Activated naive CD8-positive, alpha-beta T cell treated with anti-CD3 and anti-CD28 coated beads for 36 hours (primary cell): ENCODE measurements around the gene PCDHB13. TPM values are rescaled to one million over a fixed set of nuclear protein-coding genes. Genes with fewer than 3 reads are reported as not detected.
"Not testable (repeated sequence)": the region's sequence is repeated elsewhere in the genome, so short reads cannot be mapped to it uniquely, and the experiment has no call there.

Source experiments
- DNase-seq: peaks from one replicate; pipeline ENCODE4 v3.0.0; 2021
- H3K27ac Mint-ChIP-seq: one replicate; pipeline ENCODE4 v1.8.0; 2022; ENCODE audit warnings: mild to moderate bottlenecking, moderate library complexity, mixed read lengths
- H3K27me3 Mint-ChIP-seq: one replicate; pipeline ENCODE4 v1.8.0; 2022; ENCODE audit warnings: mild to moderate bottlenecking, mixed read lengths
- H3K36me3 Mint-ChIP-seq: one replicate; pipeline ENCODE4 v1.8.0; 2021; ENCODE audit warnings: mild to moderate bottlenecking, mixed read lengths
- H3K4me1 Mint-ChIP-seq: one replicate; pipeline ENCODE4 v1.8.0; 2021; ENCODE audit warnings: mixed read lengths
- H3K4me3 Mint-ChIP-seq: one replicate; pipeline ENCODE4 v1.8.0; 2022; ENCODE audit warnings: mild to moderate bottlenecking, moderate library complexity, mixed read lengths
- H3K9me3 Mint-ChIP-seq: one replicate; pipeline ENCODE4 v1.8.0; 2022; ENCODE audit warnings: mixed read lengths
- total RNA-seq, 2 experiments: library from RNA; stranded (reverse); gene quantifications; one replicate each; pipeline ENCODE4 v1.2.3, GENCODE V29; 2021

PCDHB13 gene
- total RNA-seq, 2 experiments from 2014 or later = not detected

DNA sequence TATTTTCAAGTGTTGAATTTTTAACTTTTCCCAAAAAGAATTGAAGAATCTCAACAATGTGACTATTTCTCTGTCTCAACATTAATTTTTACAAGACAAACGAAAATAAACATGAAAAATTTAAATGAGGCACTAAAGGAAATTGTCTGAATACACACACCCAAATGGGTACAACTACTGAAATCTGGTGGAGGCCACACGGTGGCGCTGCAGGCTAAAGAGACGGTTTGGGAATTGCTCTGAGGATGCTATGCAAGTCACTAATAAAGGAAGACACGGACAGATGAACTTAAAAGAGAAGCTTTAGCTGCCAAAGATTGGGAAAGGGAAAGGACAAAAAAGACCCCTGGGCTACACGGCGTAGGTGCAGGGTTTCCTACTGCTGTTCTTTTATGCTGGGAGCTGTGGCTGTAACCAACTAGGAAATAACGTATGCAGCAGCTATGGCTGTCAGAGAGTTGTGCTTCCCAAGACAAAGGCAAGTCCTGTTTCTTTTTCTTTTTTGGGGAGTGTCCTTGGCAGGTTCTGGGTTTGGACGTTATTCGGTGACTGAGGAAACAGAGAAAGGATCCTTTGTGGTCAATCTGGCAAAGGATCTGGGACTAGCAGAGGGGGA is 21.5 kb upstream of the PCDHB13 start, which contains the start of gene PCDHB10:
PCDHB10 (plus strand) TSS at position 244 of the 616 bp plus-strand sequence; CDS start at position 444, 200 bp downstream.
- no peak within 1 kb of the TSS for H3K27ac Mint-ChIP-seq
- no peaks in the 10 kb centered on the region for H3K4me1 Mint-ChIP-seq
- no peak within 1 kb of the TSS for H3K4me3 Mint-ChIP-seq
- H3K36me3 Mint-ChIP-seq = peaks cover 20% of the 10 kb centered on the region
- peaks cover 70% of the 10 kb centered on the region for H3K27me3 Mint-ChIP-seq
- no peak for DNase-seq
- H3K9me3 Mint-ChIP-seq = peaks cover 37% of the 10 kb centered on the region

GRCh38 chr5:141194332-141194731 is 19.4 kb upstream of the PCDHB13 start:
- not testable (repeated sequence) for DNase-seq, H3K4me3 Mint-ChIP-seq, H3K4me1 Mint-ChIP-seq, H3K27ac Mint-ChIP-seq
- peaks cover 41% of the 10 kb centered on the region for H3K9me3 Mint-ChIP-seq
- peaks cover 14% of the 10 kb centered on the region for H3K36me3 Mint-ChIP-seq
- peaks cover 69% of the 10 kb centered on the region for H3K27me3 Mint-ChIP-seq

DNA sequence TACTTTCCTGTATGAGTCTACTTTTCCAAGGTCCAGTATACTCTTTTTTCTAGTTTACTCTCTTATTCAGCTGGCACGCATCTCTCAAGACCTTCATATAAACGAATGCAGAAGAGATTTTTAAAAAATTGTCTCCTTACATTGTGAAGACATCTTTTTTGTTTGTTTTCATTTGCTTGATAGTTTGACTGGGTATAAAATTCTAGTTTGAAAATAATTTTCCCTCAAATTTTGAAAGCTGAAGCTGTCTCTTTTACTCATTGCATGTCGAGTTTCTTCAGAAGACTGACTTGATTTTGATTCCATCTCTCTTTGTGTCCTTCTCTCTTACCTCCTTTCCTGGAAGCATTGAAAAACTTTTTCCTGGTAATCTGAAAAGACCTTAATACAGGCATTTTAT is 17.4 kb upstream of the PCDHB13 start:
- no peak overlapping the region for H3K4me3 Mint-ChIP-seq
- DNase-seq = no peak
- H3K27ac Mint-ChIP-seq = no peak overlapping the region
- no peaks in the 10 kb centered on the region for H3K4me1 Mint-ChIP-seq
- peaks cover 49% of the 10 kb centered on the region for H3K9me3 Mint-ChIP-seq
- peaks cover 20% of the 10 kb centered on the region for H3K36me3 Mint-ChIP-seq
- peaks cover 67% of the 10 kb centered on the region for H3K27me3 Mint-ChIP-seq

DNA sequence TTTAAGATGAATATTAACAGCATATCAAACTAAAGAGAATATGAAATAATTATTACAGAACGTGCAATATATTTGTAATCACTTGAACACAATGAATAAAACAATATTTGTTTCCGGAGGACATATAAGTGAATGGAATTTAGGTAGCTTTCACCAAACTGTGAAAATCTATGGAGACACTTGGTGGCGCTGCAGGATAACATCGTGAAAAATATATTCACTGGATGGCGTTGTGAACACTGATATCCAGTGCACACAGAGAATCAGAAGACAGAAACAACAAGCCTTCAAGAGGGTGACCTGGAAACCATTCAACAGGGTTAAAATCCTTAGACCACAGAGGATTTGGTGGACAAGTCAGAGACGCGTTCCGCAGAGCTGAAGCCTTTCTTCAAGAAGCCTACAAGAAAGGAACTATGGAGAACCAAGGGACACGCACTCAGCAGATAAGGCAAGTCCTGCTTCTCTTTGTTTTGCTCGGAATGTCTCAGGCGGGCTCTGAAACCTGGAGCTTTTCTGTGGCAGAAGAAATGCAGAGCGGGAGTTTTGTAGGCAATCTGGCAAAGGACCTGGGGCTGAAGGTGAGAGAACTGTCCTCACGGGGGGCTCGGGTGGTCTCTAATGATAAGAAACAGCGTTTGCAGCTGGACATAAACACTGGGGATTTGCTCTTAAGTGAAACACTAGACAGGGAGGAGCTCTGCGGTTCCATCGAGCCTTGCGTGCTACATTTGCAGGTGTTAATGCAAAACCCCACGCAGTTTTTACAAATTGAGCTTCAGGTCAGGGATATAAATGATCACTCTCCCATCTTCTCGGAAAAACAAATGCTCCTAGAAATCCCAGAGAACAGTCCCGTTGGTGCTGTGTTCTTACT is 14.1 kb upstream of the PCDHB13 start, which contains the start of gene PCDHB11:
PCDHB11 (plus strand) TSS at position 269 of the 877 bp plus-strand sequence; CDS start at position 417, 148 bp downstream.
- H3K9me3 Mint-ChIP-seq = peaks cover 44% of the 10 kb centered on the region
- H3K4me1 Mint-ChIP-seq = no peaks in the 10 kb centered on the region
- peaks cover 62% of the 10 kb centered on the region for H3K27me3 Mint-ChIP-seq
- H3K4me3 Mint-ChIP-seq = no peak within 1 kb of the TSS
- DNase-seq = no peak
- no peak within 1 kb of the TSS for H3K27ac Mint-ChIP-seq
- H3K36me3 Mint-ChIP-seq = peaks cover 18% of the 10 kb centered on the region

- H3K36me3 Mint-ChIP-seq = peaks cover 16% of the 10 kb centered on the region
- not testable (repeated sequence) for H3K4me3 Mint-ChIP-seq, H3K27ac Mint-ChIP-seq, DNase-seq, H3K4me1 Mint-ChIP-seq
- H3K9me3 Mint-ChIP-seq = peaks cover 38% of the 10 kb centered on the region
- peaks cover 63% of the 10 kb centered on the region for H3K27me3 Mint-ChIP-seq
Measured at GRCh38 chr5:141201126-141201525, 12.6 kb upstream of the PCDHB13 start.

GRCh38 chr5:141201646-141202045 is 12.1 kb upstream of the PCDHB13 start:
- Mint-ChIP-seq H3K27me3 (peaks cover 64% of the 10 kb centered on the region), H3K36me3 (peaks cover 14% of the 10 kb centered on the region), H3K9me3 (peaks cover 33% of the 10 kb centered on the region)
- H3K4me3 Mint-ChIP-seq, DNase-seq, H3K4me1 Mint-ChIP-seq, H3K27ac Mint-ChIP-seq: not testable (repeated sequence)

DNA sequence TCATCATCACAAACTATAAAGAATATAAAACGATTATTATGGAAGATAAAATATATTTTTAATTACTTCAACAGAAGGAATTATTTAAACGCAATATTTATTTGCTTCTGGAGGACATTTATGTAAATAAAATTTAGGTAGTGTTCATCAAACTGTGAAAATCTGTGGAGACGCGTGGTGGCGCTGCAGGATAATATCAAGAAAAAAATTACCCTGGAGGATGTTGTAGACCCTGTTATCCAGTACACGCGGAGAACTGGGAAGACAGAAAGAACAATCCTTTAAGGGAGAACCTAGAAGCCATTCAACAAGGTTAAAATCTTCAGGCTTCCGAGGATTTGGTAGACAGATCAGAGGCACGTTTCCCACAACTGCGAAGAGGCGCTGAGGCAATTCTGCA is 5.2 kb upstream of the PCDHB13 start, which contains the start of gene PCDHB12:
PCDHB12 (plus strand) TSS at position 242 of the 400 bp plus-strand sequence. CDS start 189 bp downstream, outside the sequence.
- Mint-ChIP-seq H3K9me3 (peaks cover 12% of the 10 kb centered on the region), H3K4me3 (no peak within 1 kb of the TSS), H3K36me3 (peaks cover 2% of the 10 kb centered on the region), H3K27me3 (peaks cover 66% of the 10 kb centered on the region), H3K4me1 (peaks cover 3% of the 10 kb centered on the region), H3K27ac (no peak within 1 kb of the TSS)
- DNase-seq = no peak

- H3K4me1 Mint-ChIP-seq, H3K4me3 Mint-ChIP-seq, DNase-seq, H3K36me3 Mint-ChIP-seq, H3K27ac Mint-ChIP-seq: not testable (repeated sequence)
- Mint-ChIP-seq H3K27me3 (peaks cover 74% of the 10 kb centered on the region), H3K9me3 (peaks cover 22% of the 10 kb centered on the region)
Measured at GRCh38 chr5:141210281-141210680, 3.4 kb upstream of the PCDHB13 start.

- DNase-seq, H3K4me1 Mint-ChIP-seq, H3K36me3 Mint-ChIP-seq, H3K27ac Mint-ChIP-seq, H3K4me3 Mint-ChIP-seq: not testable (repeated sequence)
- peaks cover 24% of the 10 kb centered on the region for H3K9me3 Mint-ChIP-seq
- peaks cover 71% of the 10 kb centered on the region for H3K27me3 Mint-ChIP-seq
Measured at GRCh38 chr5:141210849-141211248, 2.9 kb upstream of the PCDHB13 start.

DNA sequence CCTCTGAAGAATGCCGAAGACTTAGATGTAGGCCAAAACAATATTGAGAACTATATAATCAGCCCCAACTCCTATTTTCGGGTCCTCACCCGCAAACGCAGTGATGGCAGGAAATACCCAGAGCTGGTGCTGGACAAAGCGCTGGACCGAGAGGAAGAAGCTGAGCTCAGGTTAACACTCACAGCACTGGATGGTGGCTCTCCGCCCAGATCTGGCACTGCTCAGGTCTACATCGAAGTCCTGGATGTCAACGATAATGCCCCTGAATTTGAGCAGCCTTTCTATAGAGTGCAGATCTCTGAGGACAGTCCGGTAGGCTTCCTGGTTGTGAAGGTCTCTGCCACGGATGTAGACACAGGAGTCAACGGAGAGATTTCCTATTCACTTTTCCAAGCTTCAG is 864 bp downstream of the PCDHB13 start:
- peaks cover 62% of the 10 kb centered on the region for H3K27me3 Mint-ChIP-seq
- H3K4me1 Mint-ChIP-seq = not testable (repeated sequence)

DNA sequence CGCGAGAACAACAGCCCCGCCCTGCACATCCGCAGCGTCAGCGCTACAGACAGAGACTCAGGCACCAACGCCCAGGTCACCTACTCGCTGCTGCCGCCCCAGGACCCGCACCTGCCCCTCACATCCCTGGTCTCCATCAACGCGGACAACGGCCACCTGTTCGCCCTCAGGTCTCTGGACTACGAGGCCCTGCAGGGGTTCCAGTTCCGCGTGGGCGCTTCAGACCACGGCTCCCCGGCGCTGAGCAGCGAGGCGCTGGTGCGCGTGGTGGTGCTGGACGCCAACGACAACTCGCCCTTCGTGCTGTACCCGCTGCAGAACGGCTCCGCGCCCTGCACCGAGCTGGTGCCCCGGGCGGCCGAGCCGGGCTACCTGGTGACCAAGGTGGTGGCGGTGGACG is 1.8 kb downstream of the PCDHB13 start:
- peaks cover 60% of the 10 kb centered on the region for H3K27me3 Mint-ChIP-seq
- H3K4me3 Mint-ChIP-seq, DNase-seq, H3K27ac Mint-ChIP-seq, H3K4me1 Mint-ChIP-seq: not testable (repeated sequence)
- peaks cover 14% of the 10 kb centered on the region for H3K36me3 Mint-ChIP-seq
- H3K9me3 Mint-ChIP-seq = peaks cover 36% of the 10 kb centered on the region

More for the DNA sequence above, 864 bp downstream of the PCDHB13 start:
- not testable (repeated sequence) for H3K4me3 Mint-ChIP-seq, H3K27ac Mint-ChIP-seq, DNase-seq
- H3K36me3 Mint-ChIP-seq = peaks cover 14% of the 10 kb centered on the region
- H3K9me3 Mint-ChIP-seq = peaks cover 37% of the 10 kb centered on the region

GRCh38 chr5:141216035-141216434 is 2.3 kb downstream of the PCDHB13 start:
- Mint-ChIP-seq H3K36me3 (peaks cover 12% of the 10 kb centered on the region), H3K27me3 (peaks cover 57% of the 10 kb centered on the region), H3K9me3 (peaks cover 34% of the 10 kb centered on the region)
- not testable (repeated sequence) for H3K4me1 Mint-ChIP-seq, H3K4me3 Mint-ChIP-seq, DNase-seq, H3K27ac Mint-ChIP-seq

- no peak within 1 kb of the TSS for H3K27ac Mint-ChIP-seq
- no peaks in the 10 kb centered on the region for H3K4me1 Mint-ChIP-seq
- H3K4me3 Mint-ChIP-seq = no peak within 1 kb of the TSS
- peaks cover 55% of the 10 kb centered on the region for H3K27me3 Mint-ChIP-seq
- H3K9me3 Mint-ChIP-seq = peaks cover 15% of the 10 kb centered on the region
- H3K36me3 Mint-ChIP-seq = peaks cover 6% of the 10 kb centered on the region
- no peak for DNase-seq
Measured at GRCh38 chr5:141223112-141223783, 9.5 kb downstream of the PCDHB13 start, which contains the start of gene PCDHB14. PCDHB14 (plus strand) TSS chr5:141223343; CDS start chr5:141223506, 163 bp downstream.

DNA sequence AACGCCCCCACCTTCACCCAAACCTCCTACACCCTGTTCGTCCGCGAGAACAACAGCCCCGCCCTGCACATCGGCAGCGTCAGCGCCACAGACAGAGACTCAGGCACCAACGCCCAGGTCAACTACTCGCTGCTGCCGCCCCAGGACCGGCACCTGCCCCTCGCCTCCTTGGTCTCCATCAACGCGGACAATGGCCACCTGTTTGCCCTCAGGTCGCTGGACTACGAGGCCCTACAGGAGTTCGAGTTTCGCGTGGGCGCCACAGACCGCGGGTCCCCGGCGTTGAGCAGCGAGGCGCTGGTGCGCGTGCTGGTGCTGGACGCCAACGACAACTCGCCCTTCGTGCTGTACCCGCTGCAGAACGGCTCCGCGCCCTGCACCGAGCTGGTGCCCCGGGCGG is 11.1 kb downstream of the PCDHB13 start:
- H3K36me3 Mint-ChIP-seq, H3K9me3 Mint-ChIP-seq, H3K4me3 Mint-ChIP-seq, DNase-seq, H3K27ac Mint-ChIP-seq, H3K4me1 Mint-ChIP-seq: not testable (repeated sequence)
- peaks cover 44% of the 10 kb centered on the region for H3K27me3 Mint-ChIP-seq

DNA sequence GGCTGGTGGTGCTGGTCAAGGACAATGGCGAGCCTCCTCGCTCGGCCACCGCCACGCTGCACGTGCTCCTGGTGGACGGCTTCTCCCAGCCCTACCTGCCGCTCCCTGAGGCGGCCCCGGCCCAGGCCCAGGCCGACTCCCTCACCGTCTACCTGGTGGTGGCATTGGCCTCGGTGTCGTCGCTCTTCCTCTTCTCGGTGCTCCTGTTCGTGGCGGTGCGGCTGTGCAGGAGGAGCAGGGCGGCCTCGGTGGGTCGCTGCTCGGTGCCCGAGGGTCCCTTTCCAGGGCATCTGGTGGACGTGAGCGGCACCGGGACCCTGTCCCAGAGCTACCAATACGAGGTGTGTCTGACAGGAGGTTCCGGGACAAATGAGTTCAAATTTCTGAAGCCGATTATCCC is 11.7 kb downstream of the PCDHB13 start:
- H3K4me1 Mint-ChIP-seq, H3K27ac Mint-ChIP-seq, H3K36me3 Mint-ChIP-seq, H3K4me3 Mint-ChIP-seq, H3K9me3 Mint-ChIP-seq, DNase-seq: not testable (repeated sequence)
- H3K27me3 Mint-ChIP-seq = peaks cover 41% of the 10 kb centered on the region
